ENCODE data around the gene PTBP3. TPM values are rescaled to one million over a fixed set of nuclear protein-coding genes. Genes with fewer than 3 reads are reported as not detected.

Gene PTBP3
- total RNA-seq, 1 donor from 2014 or later: 12.7 TPM

DNA sequence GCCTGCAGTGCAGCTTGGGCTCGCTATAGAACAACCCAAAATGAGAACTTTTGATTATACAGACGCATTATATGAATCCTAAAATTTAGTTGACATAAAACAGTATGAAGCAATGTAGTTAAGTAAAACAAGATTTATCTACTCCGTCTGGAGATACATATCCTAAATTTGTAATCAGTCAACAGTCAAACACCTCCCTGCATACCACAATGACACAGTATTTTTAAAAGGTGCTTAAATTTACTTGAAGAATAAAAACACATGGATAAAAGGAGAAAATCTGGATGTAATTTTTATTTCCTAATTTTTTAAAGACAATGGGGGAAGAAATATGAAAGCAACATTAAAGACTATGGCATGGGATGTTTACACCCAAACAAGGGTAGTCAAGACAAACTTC, 70.8 kb downstream of the PTBP3 start:
- H3K27ac ChIP-seq (replicated peaks): no peak overlapping the region
- no peaks in the 10 kb centered on the region for H3K9me3 ChIP-seq (replicated peaks)
- intact Hi-C loops (cut with micrococcal nuclease): no loop called here
- no peak overlapping the region for H3K4me3 ChIP-seq
- no peaks in the 10 kb centered on the region for H3K4me1 ChIP-seq
- H3K27me3 ChIP-seq (ENCODE audit: low read depth): no peaks in the 10 kb centered on the region
- TF ChIP-seq, protein P1, sequence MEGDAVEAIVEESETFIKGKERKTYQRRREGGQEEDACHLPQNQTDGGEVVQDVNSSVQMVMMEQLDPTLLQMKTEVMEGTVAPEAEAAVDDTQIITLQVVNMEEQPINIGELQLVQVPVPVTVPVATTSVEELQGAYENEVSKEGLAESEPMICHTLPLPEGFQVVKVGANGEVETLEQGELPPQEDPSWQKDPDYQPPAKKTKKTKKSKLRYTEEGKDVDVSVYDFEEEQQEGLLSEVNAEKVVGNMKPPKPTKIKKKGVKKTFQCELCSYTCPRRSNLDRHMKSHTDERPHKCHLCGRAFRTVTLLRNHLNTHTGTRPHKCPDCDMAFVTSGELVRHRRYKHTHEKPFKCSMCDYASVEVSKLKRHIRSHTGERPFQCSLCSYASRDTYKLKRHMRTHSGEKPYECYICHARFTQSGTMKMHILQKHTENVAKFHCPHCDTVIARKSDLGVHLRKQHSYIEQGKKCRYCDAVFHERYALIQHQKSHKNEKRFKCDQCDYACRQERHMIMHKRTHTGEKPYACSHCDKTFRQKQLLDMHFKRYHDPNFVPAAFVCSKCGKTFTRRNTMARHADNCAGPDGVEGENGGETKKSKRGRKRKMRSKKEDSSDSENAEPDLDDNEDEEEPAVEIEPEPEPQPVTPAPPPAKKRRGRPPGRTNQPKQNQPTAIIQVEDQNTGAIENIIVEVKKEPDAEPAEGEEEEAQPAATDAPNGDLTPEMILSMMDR (IDR thresholded peaks at IDR 0.05; ENCODE audit: borderline replicate concordance): no peak
- H3K36me3 ChIP-seq: peaks cover 33% of the 10 kb centered on the region
- no peak for DNase-seq

DNA sequence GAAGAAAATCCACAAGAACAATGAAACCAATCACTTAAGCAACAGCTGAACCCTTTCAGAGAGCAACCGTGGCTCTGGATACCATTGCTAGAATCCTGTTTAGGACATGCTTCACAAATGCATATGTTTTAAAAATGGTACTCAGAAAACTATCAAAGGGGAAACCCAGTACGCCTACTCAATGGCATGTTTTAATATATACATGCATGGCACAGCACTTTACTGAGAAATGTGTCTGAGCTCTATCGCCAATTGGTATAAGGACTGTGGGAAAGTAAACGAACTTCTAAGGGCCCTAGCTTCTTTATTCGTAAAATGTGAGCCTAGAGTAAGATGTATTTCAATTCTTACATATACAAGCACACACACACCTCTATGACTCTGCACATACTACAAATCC, 72.3 kb downstream of the PTBP3 start:
- Histone ChIP-seq H3K9me3 (replicated peaks) (no peaks in the 10 kb centered on the region), H3K4me1 (no peaks in the 10 kb centered on the region), H3K36me3 (peaks cover 20% of the 10 kb centered on the region), H3K27me3 (ENCODE audit: low read depth) (no peaks in the 10 kb centered on the region), H3K4me3 (no peak overlapping the region), H3K27ac (replicated peaks) (no peak overlapping the region)
- TF ChIP-seq, protein P1 (IDR thresholded peaks at IDR 0.05; ENCODE audit: borderline replicate concordance): no peak
- intact Hi-C loops (cut with micrococcal nuclease): no loop called here
- DNase-seq: no peak

DNA sequence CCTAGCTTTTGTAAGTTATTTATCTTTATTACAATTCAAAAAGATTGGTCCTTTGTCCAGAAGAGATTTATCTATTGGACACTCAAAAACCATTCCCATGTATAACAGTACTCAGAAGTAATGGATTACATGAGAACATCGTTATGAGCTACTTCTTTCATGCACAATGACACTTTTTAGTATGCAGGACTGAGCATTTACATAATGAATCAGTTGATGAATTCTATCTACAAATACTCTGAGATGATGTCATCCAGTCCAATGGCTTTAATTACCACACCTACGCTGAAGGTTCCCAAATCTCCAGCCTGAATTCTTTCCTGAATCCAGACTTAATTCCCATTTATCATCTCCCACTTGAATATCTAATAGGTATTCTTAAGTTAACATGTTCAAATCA, 75.3 kb downstream of the PTBP3 start:
- no peak for DNase-seq
- TF ChIP-seq, protein P1 (IDR thresholded peaks at IDR 0.05; ENCODE audit: borderline replicate concordance): no peak
- intact Hi-C loops (cut with micrococcal nuclease): no loop called here
- Histone ChIP-seq H3K27me3 (ENCODE audit: low read depth) (no peaks in the 10 kb centered on the region), H3K27ac (replicated peaks) (no peak overlapping the region), H3K9me3 (replicated peaks) (no peaks in the 10 kb centered on the region), H3K4me3 (no peak overlapping the region), H3K36me3 (peaks cover 8% of the 10 kb centered on the region), H3K4me1 (no peaks in the 10 kb centered on the region)

DNA sequence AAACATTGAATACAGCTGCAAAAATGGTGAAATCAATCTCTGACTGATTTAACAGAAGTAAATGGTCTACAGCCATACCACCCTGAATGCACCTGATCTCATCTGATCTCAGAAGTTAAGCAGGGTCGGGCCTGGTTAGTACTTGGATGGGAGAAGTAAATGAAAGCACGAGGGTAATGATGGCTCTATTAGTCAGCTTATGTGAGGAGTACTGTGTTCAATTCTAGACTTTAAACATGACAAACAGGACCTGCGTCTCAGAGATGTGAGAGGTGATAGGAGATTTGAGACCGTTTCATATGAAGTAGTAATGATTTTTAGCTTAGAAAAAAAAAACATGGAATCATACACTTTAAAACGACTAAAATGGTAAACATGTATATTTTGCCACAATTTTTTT, 81.2 kb downstream of the PTBP3 start:
- TF ChIP-seq, protein P1 (IDR thresholded peaks at IDR 0.05; ENCODE audit: borderline replicate concordance): no peak
- intact Hi-C loops (cut with micrococcal nuclease): no loop called here
- H3K36me3 ChIP-seq: peaks cover 11% of the 10 kb centered on the region
- no peaks in the 10 kb centered on the region for H3K27me3 ChIP-seq (ENCODE audit: low read depth)
- H3K4me3 ChIP-seq: no peak overlapping the region
- H3K27ac ChIP-seq (replicated peaks): no peak overlapping the region
- no peaks in the 10 kb centered on the region for H3K9me3 ChIP-seq (replicated peaks)
- no peak for DNase-seq
- H3K4me1 ChIP-seq: no peaks in the 10 kb centered on the region

DNA sequence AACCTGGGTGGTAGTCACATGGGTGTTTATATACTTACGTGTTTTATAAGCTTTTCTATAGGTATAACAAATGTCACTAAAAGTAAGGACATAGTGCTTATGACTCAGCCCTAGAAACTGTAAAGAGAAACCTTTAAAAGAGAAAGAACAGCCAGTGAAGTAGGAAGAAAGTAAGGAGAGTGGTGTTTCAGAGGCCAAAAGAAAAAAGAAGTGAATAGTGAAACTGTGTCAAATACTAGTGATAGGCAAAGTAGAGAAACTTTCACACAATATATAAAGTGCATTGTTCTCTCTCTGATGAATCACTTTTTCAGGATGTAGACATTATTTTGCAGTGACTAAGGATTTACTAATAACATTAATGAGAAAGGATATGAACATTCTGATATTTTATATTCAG, 84.1 kb downstream of the PTBP3 start:
- Histone ChIP-seq H3K9me3 (replicated peaks) (no peaks in the 10 kb centered on the region), H3K27me3 (ENCODE audit: low read depth) (no peaks in the 10 kb centered on the region), H3K27ac (replicated peaks) (no peak overlapping the region), H3K4me1 (no peaks in the 10 kb centered on the region), H3K36me3 (peaks cover 16% of the 10 kb centered on the region), H3K4me3 (no peak overlapping the region)
- intact Hi-C loops (cut with micrococcal nuclease): no loop called here
- DNase-seq: no peak
- TF ChIP-seq, protein P1 (IDR thresholded peaks at IDR 0.05; ENCODE audit: borderline replicate concordance): no peak

DNA sequence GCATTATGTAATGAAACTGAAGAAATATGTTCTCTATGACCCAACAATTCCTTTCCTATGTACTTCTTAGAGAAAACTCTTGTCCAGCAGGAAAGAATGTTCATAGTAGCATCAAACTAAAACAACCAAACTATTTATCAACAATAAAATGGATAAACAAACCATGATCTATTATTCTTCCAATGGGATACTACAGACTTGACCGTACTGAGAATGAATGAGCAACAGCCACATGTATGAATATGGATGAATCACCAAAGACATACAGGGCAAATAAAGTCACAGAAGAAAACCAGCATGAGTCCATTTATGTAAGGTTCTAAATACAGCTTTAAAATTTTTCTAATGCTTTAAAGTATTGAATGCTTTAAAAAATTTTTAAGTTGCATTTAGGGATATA, 84.7 kb downstream of the PTBP3 start:
- TF ChIP-seq, protein P1 (IDR thresholded peaks at IDR 0.05; ENCODE audit: borderline replicate concordance): no peak
- Histone ChIP-seq H3K9me3 (replicated peaks) (no peaks in the 10 kb centered on the region), H3K4me3 (no peak overlapping the region), H3K27ac (replicated peaks) (no peak overlapping the region), H3K36me3 (peaks cover 16% of the 10 kb centered on the region), H3K27me3 (ENCODE audit: low read depth) (no peaks in the 10 kb centered on the region), H3K4me1 (no peaks in the 10 kb centered on the region)
- no peak for DNase-seq
- intact Hi-C loops (cut with micrococcal nuclease): no loop called here

Measured in left ventricle myocardium inferior (tissue), 1 donor.